Mesenchymal stem cell (in vitro differentiated cells and primary cell): ENCODE results near the gene HGS.

ENCODE experiments used
- DNase-seq: peaks from one replicate; pipeline ENCODE4 v3.0.0-alpha.2; 2013
- H2AFZ ChIP-seq: one replicate; pipeline ENCODE4 v1.6.1; 2013; ENCODE audit warnings: low read depth, mild to moderate bottlenecking, control low read depth, inconsistent platforms, low read length, moderate library complexity
- H2AK5ac ChIP-seq: 2 replicates; pipeline ENCODE4 v1.6.1; 2013; ENCODE audit warnings: low read length, moderate library complexity, mild to moderate bottlenecking, inconsistent platforms; ENCODE audit not compliant: severe bottlenecking
- H2BK120ac ChIP-seq: one replicate; pipeline ENCODE4 v1.6.1; 2013; ENCODE audit warnings: low read depth, mild to moderate bottlenecking, inconsistent platforms, low read length, moderate library complexity
- H2BK12ac ChIP-seq, 2 experiments: one replicate each; pipeline ENCODE4 v1.6.1; 2013; ENCODE audit warnings: inconsistent platforms in 2 of 2, low read length in 2 of 2, mild to moderate bottlenecking in 2 of 2, moderate library complexity in 2 of 2, control low read depth in 1 of 2
- H2BK15ac ChIP-seq: one replicate; pipeline ENCODE4 v1.6.1; 2013; ENCODE audit warnings: mild to moderate bottlenecking, low read depth, inconsistent platforms; ENCODE audit not compliant: poor library complexity, severe bottlenecking
- H2BK5ac ChIP-seq: 2 replicates; pipeline ENCODE4 v1.6.1; 2013; ENCODE audit warnings: low read depth, mild to moderate bottlenecking, low read length, control low read depth, inconsistent platforms; ENCODE audit not compliant: poor library complexity, severe bottlenecking
- H3K14ac ChIP-seq, 2 experiments: one replicate each; pipeline ENCODE4 v1.6.1; 2013; ENCODE audit warnings: inconsistent platforms in 2 of 2, low read length in 2 of 2, control low read depth in 1 of 2, mild to moderate bottlenecking in 1 of 2, moderate library complexity in 1 of 2
- H3K18ac ChIP-seq, 2 experiments: one replicate each; pipeline ENCODE4 v1.6.1; 2013; ENCODE audit warnings: inconsistent platforms in 2 of 2, low read length in 2 of 2, control low read depth in 1 of 2, low read depth in 1 of 2, mild to moderate bottlenecking in 1 of 2
- H3K23ac ChIP-seq, 2 experiments: one replicate each; pipeline ENCODE4 v1.6.1; 2013; ENCODE audit warnings: inconsistent platforms in 2 of 2, low read length in 2 of 2, mild to moderate bottlenecking in 2 of 2, moderate library complexity in 2 of 2, control low read depth in 1 of 2
- H3K27ac ChIP-seq: 2 replicates; pipeline ENCODE4 v1.5.1; 2013; ENCODE audit warnings: mild to moderate bottlenecking, moderate library complexity, low read length, control low read depth, inconsistent platforms; ENCODE audit not compliant: poor library complexity, severe bottlenecking
- H3K27me3 ChIP-seq, 2 experiments: 2 replicates each; pipeline versions ENCODE4 v1.6.1 to v1.7.0; 2013; ENCODE audit warnings: low read length in 2 of 2, mild to moderate bottlenecking in 2 of 2, moderate library complexity in 2 of 2, control low read depth in 1 of 2, inconsistent platforms in 1 of 2; ENCODE audit not compliant: control insufficient read depth in 1 of 2, insufficient read depth in 1 of 2
- H3K36me3 ChIP-seq, 2 experiments: 2 replicates each; pipeline versions ENCODE4 v1.6.1 to v1.7.0; 2013; ENCODE audit warnings: low read length in 2 of 2, control low read depth in 1 of 2, inconsistent platforms in 1 of 2, low read depth in 1 of 2, mild to moderate bottlenecking in 1 of 2; ENCODE audit not compliant: insufficient read depth in 2 of 2, control insufficient read depth in 1 of 2
- H3K4ac ChIP-seq, 2 experiments: one replicate each; pipeline ENCODE4 v1.6.1; 2013; ENCODE audit warnings: inconsistent platforms in 2 of 2, low read length in 2 of 2, mild to moderate bottlenecking in 2 of 2, moderate library complexity in 2 of 2, control low read depth in 1 of 2, low read depth in 1 of 2
- H3K4me1 ChIP-seq: 2 replicates; pipeline ENCODE4 v1.6.1; 2013; ENCODE audit warnings: low read depth, low read length, control low read depth; ENCODE audit not compliant: control insufficient read depth, insufficient read depth
- H3K4me2 ChIP-seq: 2 replicates; pipeline ENCODE4 v1.6.1; 2013; ENCODE audit warnings: low read length, mild to moderate bottlenecking, inconsistent platforms; ENCODE audit not compliant: poor library complexity, severe bottlenecking
- H3K4me3 ChIP-seq, 2 experiments: 2 replicates each; pipeline versions ENCODE4 v1.5.1 to v1.7.0; 2013; ENCODE audit warnings: low read length in 2 of 2, mild to moderate bottlenecking in 2 of 2, control low read depth in 1 of 2, low read depth in 1 of 2; ENCODE audit not compliant: insufficient read depth in 1 of 2
- H3K79me1 ChIP-seq: replicated peaks from 2 replicates; pipeline ENCODE4 v1.6.1; 2013; ENCODE audit warnings: mild to moderate bottlenecking, control low read depth, low read length, inconsistent platforms; ENCODE audit not compliant: poor library complexity, severe bottlenecking
- H3K9ac ChIP-seq: 2 replicates; pipeline ENCODE4 v1.7.0; 2013; ENCODE audit warnings: mild to moderate bottlenecking, low read length, moderate library complexity
- H3K9me3 ChIP-seq: 2 replicates; pipeline ENCODE4 v1.7.0; 2013; ENCODE audit warnings: mild to moderate bottlenecking, low read length; ENCODE audit not compliant: control insufficient read depth
- H4K8ac ChIP-seq: one replicate; pipeline ENCODE4 v1.6.1; 2013; ENCODE audit warnings: inconsistent platforms, mild to moderate bottlenecking, low read length, moderate library complexity
- H4K91ac ChIP-seq: one replicate; pipeline ENCODE4 v1.6.1; 2013; ENCODE audit warnings: mild to moderate bottlenecking, low read length, inconsistent platforms
- WGBS: methylation state at CpG from one replicate; pipeline ENCODE4 v1.1.7; 2013; ENCODE audit warnings: mixed read lengths; 5-methylcytosine and 5-hydroxymethylcytosine counted together

Gene HGS

DNA sequence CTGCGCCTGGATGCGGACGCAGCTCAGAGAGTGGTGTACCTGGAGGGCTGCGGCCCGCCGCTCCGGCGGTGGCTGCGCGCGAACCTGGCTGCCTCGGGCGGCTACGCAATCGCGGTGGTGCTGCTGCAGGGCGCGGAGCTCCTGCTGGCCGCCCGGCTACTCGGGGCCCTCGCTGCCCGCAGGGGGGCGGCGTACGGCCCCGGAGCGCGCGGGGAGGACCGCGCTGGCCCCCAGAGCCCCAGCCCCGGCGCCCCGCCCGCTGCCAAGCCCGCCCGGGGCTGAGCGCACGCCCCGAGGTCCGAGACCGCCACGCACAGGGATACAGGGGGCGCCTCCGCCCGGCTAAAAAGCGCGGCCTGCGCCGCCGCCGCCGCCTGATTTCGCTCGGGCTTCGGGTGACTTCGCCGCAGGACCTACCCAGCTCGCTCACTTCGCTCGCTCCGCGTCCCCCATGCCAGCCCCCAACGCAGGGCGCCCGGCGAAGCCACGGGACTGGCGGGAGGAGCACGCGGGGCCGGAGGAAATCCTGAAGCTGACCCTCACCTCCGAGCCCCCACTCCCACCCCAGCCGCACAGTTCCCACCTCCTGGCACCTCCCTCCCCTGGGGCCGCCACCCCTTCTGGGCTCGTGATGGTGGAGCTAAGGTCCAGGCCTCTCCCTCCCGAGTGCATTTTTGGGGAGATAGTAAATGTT lies 35.7 kb upstream of the HGS start:
- H3K79me1 ChIP-seq = no peaks in the 10 kb centered on the region
- H2BK5ac ChIP-seq = no peak overlapping the region
- no peaks in the 10 kb centered on the region for H3K9me3 ChIP-seq
- no peak overlapping the region for H3K9ac ChIP-seq
- H2AFZ ChIP-seq = no peak overlapping the region
- peak overlapping the region in 1 of 2 experiments; percentile 42 for H3K18ac ChIP-seq
- peaks cover 22% of the 10 kb centered on the region for H3K4me1 ChIP-seq
- no peak overlapping the region for H2BK120ac ChIP-seq
- WGBS = 5% methylated on average over 44 of the region's 78 CpGs
- H3K14ac ChIP-seq = no peak overlapping the region
- no peak overlapping the region for H3K27ac ChIP-seq
- no peak overlapping the region for H2BK15ac ChIP-seq
- H3K23ac ChIP-seq = no peak overlapping the region
- peak overlapping the region; percentile 39 for H4K8ac ChIP-seq
- H3K27me3 ChIP-seq = peaks cover 21 to 23% of the 10 kb centered on the region in 2 experiments
- DNase-seq = no peak
- no peak overlapping the region for H3K4ac ChIP-seq
- peaks cover 4 to 5% of the 10 kb centered on the region in 2 experiments for H3K36me3 ChIP-seq
- H2AK5ac ChIP-seq = no peak overlapping the region
- H3K4me2 ChIP-seq = no peak overlapping the region
- no peak overlapping the region for H2BK12ac ChIP-seq
- peak overlapping the region; percentile 5 to 47 for H3K4me3 ChIP-seq
- peak overlapping the region; percentile 13 for H4K91ac ChIP-seq

DNA sequence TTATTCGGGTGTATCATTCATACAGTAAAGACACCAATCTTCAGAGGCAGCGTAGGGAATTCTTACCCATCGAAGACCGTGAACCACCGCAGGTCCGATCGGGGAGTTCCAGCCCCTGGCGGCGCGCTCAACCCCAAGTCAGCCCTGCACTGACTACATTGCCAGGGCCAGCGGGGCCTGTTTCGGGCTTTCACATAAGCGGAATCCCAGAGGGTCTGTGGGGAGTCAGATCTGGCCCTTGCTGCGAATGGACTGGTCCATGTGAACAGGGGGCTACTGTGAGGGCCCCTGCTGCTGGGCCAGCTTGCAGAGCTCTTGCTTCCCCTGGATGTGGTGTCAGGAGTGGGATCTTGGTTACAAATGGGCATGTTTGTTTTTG lies 35.1 kb upstream of the HGS start:
- no peak overlapping the region for H3K14ac ChIP-seq
- no peak for DNase-seq
- H3K4me3 ChIP-seq = no peak overlapping the region
- H2BK120ac ChIP-seq = no peak overlapping the region
- peaks cover 26% of the 10 kb centered on the region for H3K4me1 ChIP-seq
- H3K27me3 ChIP-seq = peaks cover 21 to 23% of the 10 kb centered on the region in 2 experiments
- no peak overlapping the region for H2AFZ ChIP-seq
- no peaks in the 10 kb centered on the region for H3K9me3 ChIP-seq
- H2BK5ac ChIP-seq = no peak overlapping the region
- H3K4ac ChIP-seq = no peak overlapping the region
- no peaks in the 10 kb centered on the region for H3K79me1 ChIP-seq
- H3K9ac ChIP-seq = no peak overlapping the region
- 51% methylated on average over 14 of the region's 14 CpGs for WGBS
- H4K8ac ChIP-seq = no peak overlapping the region
- no peak overlapping the region for H4K91ac ChIP-seq
- H3K36me3 ChIP-seq = peaks cover 4 to 5% of the 10 kb centered on the region in 2 experiments
- H3K18ac ChIP-seq = no peak overlapping the region
- H2BK12ac ChIP-seq = no peak overlapping the region
- no peak overlapping the region for H3K27ac ChIP-seq
- H2BK15ac ChIP-seq = no peak overlapping the region
- no peak overlapping the region for H2AK5ac ChIP-seq
- no peak overlapping the region for H3K4me2 ChIP-seq
- H3K23ac ChIP-seq = no peak overlapping the region

GRCh38 chr17:81650951-81651350 lies 32.9 kb upstream of the HGS start:
- no peak for DNase-seq
- Histone ChIP-seq H2BK5ac (no peak overlapping the region), H3K9me3 (no peaks in the 10 kb centered on the region), H3K14ac (no peak overlapping the region), H3K23ac (no peak overlapping the region), H2BK120ac (no peak overlapping the region), H3K4me3 (no peak overlapping the region), H2AK5ac (no peak overlapping the region), H2BK15ac (no peak overlapping the region), H3K27me3 (peaks cover 21 to 23% of the 10 kb centered on the region in 2 experiments), H4K91ac (no peak overlapping the region), H2BK12ac (no peak overlapping the region), H3K4ac (no peak overlapping the region), H3K4me1 (peaks cover 26% of the 10 kb centered on the region), H3K79me1 (no peaks in the 10 kb centered on the region), H3K18ac (no peak overlapping the region), H4K8ac (no peak overlapping the region), H3K36me3 (no peaks in the 10 kb centered on the region), H3K9ac (no peak overlapping the region), H3K27ac (no peak overlapping the region), H2AFZ (no peak overlapping the region), H3K4me2 (no peak overlapping the region)
- 84% methylated on average over 5 of the region's 9 CpGs for WGBS

DNA sequence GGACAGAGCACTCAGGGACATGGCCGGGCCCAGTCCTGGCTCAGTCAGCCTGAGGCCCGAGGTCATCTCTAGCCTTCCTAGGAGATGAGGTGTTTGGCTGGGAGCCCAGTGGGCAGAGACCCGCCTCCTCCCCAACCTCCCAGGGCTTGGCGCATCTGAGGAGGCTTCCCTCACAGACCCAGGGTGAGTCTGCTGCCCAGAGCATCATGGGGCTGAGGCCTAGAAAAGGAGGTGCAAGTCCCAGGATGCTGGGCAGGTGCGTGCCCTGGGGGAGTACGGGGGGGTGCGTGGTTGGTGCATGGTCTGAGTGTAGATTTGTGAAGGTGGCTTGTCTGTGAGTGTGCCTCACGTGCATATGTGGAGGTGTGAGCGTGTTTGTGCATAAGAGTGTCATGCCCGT lies 32.1 kb upstream of the HGS start:
- DNase-seq = peak; percentile 65
- Histone ChIP-seq H3K18ac (no peak overlapping the region), H2BK5ac (no peak overlapping the region), H3K9ac (no peak overlapping the region), H4K8ac (peak overlapping the region; percentile 29), H2BK120ac (no peak overlapping the region), H2BK15ac (no peak overlapping the region), H3K4ac (no peak overlapping the region), H2AFZ (no peak overlapping the region), H3K4me2 (no peak overlapping the region), H3K27me3 (peaks cover 20 to 22% of the 10 kb centered on the region in 2 experiments), H3K4me3 (no peak overlapping the region), H3K14ac (no peak overlapping the region), H3K23ac (no peak overlapping the region), H3K9me3 (no peaks in the 10 kb centered on the region), H3K79me1 (no peaks in the 10 kb centered on the region), H2BK12ac (no peak overlapping the region), H3K36me3 (no peaks in the 10 kb centered on the region), H3K4me1 (peaks cover 26% of the 10 kb centered on the region), H4K91ac (peak overlapping the region; percentile 72), H2AK5ac (no peak overlapping the region), H3K27ac (no peak overlapping the region)
- 72% methylated on average over 10 of the region's 10 CpGs for WGBS
